Activated CD4-positive, CD25-positive, alpha-beta regulatory T cell treated with anti-CD3 and anti-CD28 coated beads, Interleukin-2, amount 50 U/mL, for 24 hours (primary cell): Measurements from ENCODE around the gene CCNY.

Source experiments
- ATAC-seq, 2 donors: fragments of 150-1000 bp; cut with Tn5 transposase; one replicate each; pipeline ENCODE4 v1.10.0; 2021; ENCODE audit warnings: mild to moderate bottlenecking in 1 of 2, moderate library complexity in 1 of 2

CCNY gene

DNA sequence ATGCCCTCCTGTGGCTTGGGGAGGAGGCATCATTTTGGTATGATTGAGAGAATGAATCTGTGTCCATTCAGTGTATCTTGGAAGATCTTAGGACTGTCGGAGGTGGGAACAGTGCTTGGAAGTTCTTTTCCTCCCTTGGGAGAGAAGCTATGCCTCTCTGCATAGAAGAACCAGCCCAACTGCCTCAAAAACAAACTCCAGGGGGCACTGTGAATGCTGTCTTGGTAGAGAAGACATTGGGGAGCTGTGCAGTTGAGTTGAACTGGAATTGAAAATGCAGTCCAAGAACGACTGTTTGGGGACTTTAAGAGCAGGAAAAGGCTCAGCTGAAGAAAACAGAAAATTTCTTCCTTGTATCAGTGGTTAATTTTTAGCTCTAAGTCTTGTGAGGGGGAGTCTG lies 263.9 kb downstream of the CCNY start:
- ATAC-seq, result no peak

GRCh38 chr10:35605191-35605590 lies 268.9 kb downstream of the CCNY start, which contains the start of gene GJD4:
GJD4 (plus strand) TSS chr10:35605341; CDS start chr10:35605568, 227 bp downstream.
- ATAC-seq, result no peak

- ATAC-seq, result no peak
These were observed 270.1 kb downstream of the CCNY start for GRCh38 chr10:35606430-35606829.

GRCh38 chr10:35607475-35608327 lies 271.4 kb downstream of the CCNY start:
- ATAC-seq, result no peak

- no peak for ATAC-seq
These were observed 272.0 kb downstream of the CCNY start for GRCh38 chr10:35608328-35608672.

DNA sequence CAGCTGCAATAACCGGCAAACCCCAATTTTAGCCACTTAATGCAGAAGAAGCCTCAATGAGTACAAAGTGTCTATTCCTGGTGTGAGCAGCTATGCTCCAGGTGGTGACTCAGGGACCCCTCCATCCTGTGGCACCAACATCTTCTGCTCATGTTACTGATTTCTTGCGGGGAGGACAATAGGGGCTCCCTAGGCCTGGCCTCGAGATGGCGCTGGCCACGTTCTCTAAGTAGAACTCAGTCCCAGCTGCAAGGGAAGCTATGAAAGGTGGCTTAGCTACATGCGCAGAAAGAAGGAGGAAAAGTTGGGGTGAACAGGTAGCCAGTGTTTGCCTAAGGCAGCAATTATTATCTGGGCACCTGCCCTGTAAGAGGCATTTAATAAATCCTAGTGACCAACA lies 275.4 kb downstream of the CCNY start:
- ATAC-seq, result no peak

GRCh38 chr10:35612385-35613106 lies 276.2 kb downstream of the CCNY start:
- no peak for ATAC-seq

DNA sequence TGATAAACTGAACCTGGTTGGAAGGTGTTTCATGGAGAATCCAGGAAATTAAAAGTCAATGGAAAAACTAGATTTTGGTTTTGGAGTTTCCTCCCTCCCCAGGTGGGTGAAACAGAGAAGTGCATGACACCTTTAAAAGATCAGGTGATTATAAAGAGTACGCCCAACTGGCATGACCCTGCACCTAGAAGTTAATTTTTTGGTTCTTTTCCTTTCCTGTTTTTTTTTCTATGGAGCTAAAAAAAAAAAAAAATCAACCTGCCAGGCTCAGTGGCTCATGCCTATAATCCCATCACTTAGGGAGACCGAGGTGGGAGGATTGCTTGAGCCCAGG lies 276.8 kb downstream of the CCNY start:
- ATAC-seq, result no peak

DNA sequence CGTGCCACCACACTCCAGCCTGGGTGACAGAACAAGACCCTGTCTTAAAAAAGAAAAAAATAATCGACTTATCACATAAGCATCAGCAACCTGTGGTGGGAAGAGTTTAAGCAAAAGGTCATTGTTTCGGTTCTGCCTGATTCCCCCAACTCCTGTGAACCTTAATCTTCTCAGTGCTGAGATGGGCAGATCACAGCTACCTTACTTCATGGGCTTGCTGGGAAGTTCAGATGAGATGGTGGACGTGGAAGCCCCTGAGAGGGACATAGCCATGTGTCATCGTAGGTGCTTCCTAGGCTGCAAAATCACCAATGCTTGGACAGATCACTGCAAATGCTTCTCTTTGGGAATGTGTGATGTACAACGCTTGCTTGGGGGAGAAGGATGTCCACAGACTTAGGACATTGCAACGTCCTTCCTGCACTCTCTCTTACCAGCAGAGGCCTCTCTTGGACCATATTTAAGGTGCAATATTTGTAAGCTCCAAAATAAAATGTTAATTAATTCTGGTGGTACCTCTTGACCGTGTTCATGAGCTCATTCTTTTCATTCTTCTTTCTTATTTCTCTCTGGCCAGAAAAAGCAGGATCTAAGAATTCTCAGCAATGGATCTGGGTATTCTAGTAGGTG lies 277.4 kb downstream of the CCNY start:
- ATAC-seq, result no peak

DNA sequence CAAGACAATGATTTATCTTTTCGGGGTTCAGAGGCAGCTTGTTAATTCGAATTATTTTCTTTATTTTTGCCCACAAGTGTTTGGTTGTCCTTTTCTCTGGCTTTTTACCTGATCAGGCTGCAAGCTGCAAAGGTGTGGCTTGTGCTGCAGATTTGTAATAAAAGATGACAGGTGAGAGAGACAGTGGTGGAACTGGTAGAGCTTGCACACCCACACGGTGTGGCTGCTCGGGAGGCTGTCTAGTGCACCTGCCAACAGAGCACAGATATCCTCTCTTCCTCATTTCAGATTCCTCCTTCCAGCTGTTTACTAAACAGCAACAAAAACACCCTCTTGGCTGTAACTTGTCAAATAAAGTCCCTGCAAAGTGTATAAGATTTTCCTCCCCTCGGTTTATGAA lies 278.0 kb downstream of the CCNY start:
- ATAC-seq, result no peak
